PC-3 (cell line): ENCODE data around the gene LMBR1.

Source experiments
- EZH2 ChIP-seq: fragments of 300-600 bp; sonication (generic); IDR thresholded peaks from one replicate; pipeline ENCODE4 v1.6.1; 2017; ENCODE audit warnings: antibody characterized with exemption, mild to moderate bottlenecking, low read length; ENCODE audit not compliant: unreplicated experiment
- TF ChIP-seq, protein P1 (sequence below): fragments of 300-600 bp; sonication (generic); conservative IDR thresholded peaks from 2 replicates; pipeline ENCODE4 v1.5.1; 2017; ENCODE audit warnings: antibody characterized with exemption, low read depth, mild to moderate bottlenecking, low read length

DNA sequence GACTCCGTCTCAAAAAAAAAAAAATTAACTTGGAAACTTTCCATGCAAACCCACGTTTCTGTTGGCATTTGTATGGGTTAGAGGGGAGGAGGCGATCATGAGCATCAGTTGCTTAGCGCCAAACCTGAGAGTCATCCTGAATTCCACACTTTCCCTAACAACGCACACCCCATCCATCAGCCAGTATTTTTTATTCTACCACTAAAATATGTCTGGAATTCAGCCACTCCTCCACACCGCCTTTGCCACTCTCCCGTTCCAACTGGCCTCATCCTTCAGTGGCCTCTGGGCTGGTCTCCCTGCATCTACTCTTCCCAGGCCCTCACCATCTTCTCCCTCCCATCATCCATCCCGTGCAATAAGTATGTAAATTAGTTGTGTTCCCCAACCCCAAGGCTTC is 4.7 kb upstream of the LMBR1 start:
- TF ChIP-seq, protein P1, sequence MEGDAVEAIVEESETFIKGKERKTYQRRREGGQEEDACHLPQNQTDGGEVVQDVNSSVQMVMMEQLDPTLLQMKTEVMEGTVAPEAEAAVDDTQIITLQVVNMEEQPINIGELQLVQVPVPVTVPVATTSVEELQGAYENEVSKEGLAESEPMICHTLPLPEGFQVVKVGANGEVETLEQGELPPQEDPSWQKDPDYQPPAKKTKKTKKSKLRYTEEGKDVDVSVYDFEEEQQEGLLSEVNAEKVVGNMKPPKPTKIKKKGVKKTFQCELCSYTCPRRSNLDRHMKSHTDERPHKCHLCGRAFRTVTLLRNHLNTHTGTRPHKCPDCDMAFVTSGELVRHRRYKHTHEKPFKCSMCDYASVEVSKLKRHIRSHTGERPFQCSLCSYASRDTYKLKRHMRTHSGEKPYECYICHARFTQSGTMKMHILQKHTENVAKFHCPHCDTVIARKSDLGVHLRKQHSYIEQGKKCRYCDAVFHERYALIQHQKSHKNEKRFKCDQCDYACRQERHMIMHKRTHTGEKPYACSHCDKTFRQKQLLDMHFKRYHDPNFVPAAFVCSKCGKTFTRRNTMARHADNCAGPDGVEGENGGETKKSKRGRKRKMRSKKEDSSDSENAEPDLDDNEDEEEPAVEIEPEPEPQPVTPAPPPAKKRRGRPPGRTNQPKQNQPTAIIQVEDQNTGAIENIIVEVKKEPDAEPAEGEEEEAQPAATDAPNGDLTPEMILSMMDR: no peak
- TF ChIP-seq EZH2: no peak
